Kidney tubule cell (primary cell): ENCODE measurements around the gene BRINP3.
A peak's percentile ranks its signal among the peaks of the same experiment; 100 is the strongest.
"Not testable (repeated sequence)": the region's sequence is repeated elsewhere in the genome, so short reads cannot be mapped to it uniquely, and the experiment has no call there.

Experiments used
- DNase-seq: peaks from one replicate; pipeline ENCODE4 v3.0.0-alpha.2; 2018; ENCODE audit warnings: low spot score

Gene BRINP3

GRCh38 chr1:190477762-190478148 is at the start of gene BRINP3:
TSS of gene BRINP3 (minus strand) at chr1:190477864.
- DNase-seq, result no peak

GRCh38 chr1:190511554-190511953 is 33.9 kb upstream of the BRINP3 start:
- no peak for DNase-seq

GRCh38 chr1:190507357-190507756 is 29.7 kb upstream of the BRINP3 start:
- DNase-seq, result no peak

- DNase-seq, result not testable (repeated sequence)
Observed at GRCh38 chr1:190504539-190504938, 26.9 kb upstream of the BRINP3 start.

- no peak for DNase-seq
Observed at GRCh38 chr1:190497565-190497964, 19.9 kb upstream of the BRINP3 start.

- no peak for DNase-seq
Observed at GRCh38 chr1:190494451-190494850, 16.8 kb upstream of the BRINP3 start.

- DNase-seq, result no peak
Observed at GRCh38 chr1:190491404-190491803, 13.7 kb upstream of the BRINP3 start.

GRCh38 chr1:190484045-190484444 is 6.4 kb upstream of the BRINP3 start:
- no peak for DNase-seq

GRCh38 chr1:190480231-190480630 is 2.6 kb upstream of the BRINP3 start:
- no peak for DNase-seq

GRCh38 chr1:190479516-190479915 is 1.9 kb upstream of the BRINP3 start:
- no peak for DNase-seq

GRCh38 chr1:190479050-190479397 is 1.4 kb upstream of the BRINP3 start:
- no peak for DNase-seq

- peak; percentile 49 for DNase-seq
Observed at GRCh38 chr1:190478149-190479049, 735 bp upstream of the BRINP3 start.

- DNase-seq, result no peak
Observed at GRCh38 chr1:190476806-190477205, 858 bp downstream of the BRINP3 start.

GRCh38 chr1:190476321-190476720 is 1.3 kb downstream of the BRINP3 start:
- DNase-seq, result no peak

- peak; percentile 4 for DNase-seq
Observed at GRCh38 chr1:190475421-190476141, 2.1 kb downstream of the BRINP3 start.

GRCh38 chr1:190474650-190475211 is 2.9 kb downstream of the BRINP3 start:
- no peak for DNase-seq

- DNase-seq, result no peak
Observed at GRCh38 chr1:190474010-190474409, 3.7 kb downstream of the BRINP3 start.

GRCh38 chr1:190472494-190472893 is 5.2 kb downstream of the BRINP3 start:
- DNase-seq, result no peak

GRCh38 chr1:190472042-190472441 is 5.6 kb downstream of the BRINP3 start:
- no peak for DNase-seq

GRCh38 chr1:190464690-190465089 is 13.0 kb downstream of the BRINP3 start:
- no peak for DNase-seq

- no peak for DNase-seq
Observed at GRCh38 chr1:190456129-190456528, 21.5 kb downstream of the BRINP3 start.

- no peak for DNase-seq
Observed at GRCh38 chr1:190455631-190456030, 22.0 kb downstream of the BRINP3 start.

GRCh38 chr1:190453550-190453949 is 24.1 kb downstream of the BRINP3 start:
- DNase-seq, result no peak
